Lower lobe of right lung (tissue), 2 donors: ENCODE measurements around the gene ZNF586. TPM values are rescaled to one million over a fixed set of nuclear protein-coding genes. Genes with fewer than 3 reads are reported as not detected.
A peak's percentile ranks its signal among the peaks of the same experiment; 100 is the strongest.
"Not testable (repeated sequence)": the region's sequence is repeated elsewhere in the genome, so short reads cannot be mapped to it uniquely, and the experiment has no call there.

Experiments
- ATAC-seq, 2 donors: fragments of 200-7000 bp; cut with Tn5 transposase; one replicate each; pipeline ENCODE4 v1.9.1; 2020 to 2022; ENCODE audit warnings: mild to moderate bottlenecking in 2 of 2, moderate library complexity in 2 of 2
- DNase-seq: peaks from one replicate; pipeline ENCODE4 v3.0.0-alpha.2; 2020
- H3K27ac ChIP-seq: fragments of 200-600 bp; one replicate; pipeline ENCODE4 v1.8.0; 2022
- H3K27me3 ChIP-seq: fragments of 200-600 bp; one replicate; pipeline ENCODE4 v1.8.0; 2022; ENCODE audit warnings: low read depth
- H3K36me3 ChIP-seq: fragments of 200-600 bp; one replicate; pipeline ENCODE4 v1.8.0; 2022; ENCODE audit warnings: mild to moderate bottlenecking
- H3K4me1 ChIP-seq: fragments of 200-600 bp; one replicate; pipeline ENCODE4 v1.8.0; 2022
- H3K4me3 ChIP-seq: fragments of 200-600 bp; one replicate; pipeline ENCODE4 v1.8.0; 2022; ENCODE audit warnings: mild to moderate bottlenecking
- H3K9me3 ChIP-seq: fragments of 200-600 bp; one replicate; pipeline ENCODE4 v1.8.0; 2022
- CTCF ChIP-seq: fragments of 200-600 bp; IDR thresholded peaks from one replicate; pipeline ENCODE4 v1.8.0; 2022; ENCODE audit warnings: antibody characterized with exemption, mild to moderate bottlenecking
- intact Hi-C: fragments of 100-400 bp; cut with DNase I; formaldehyde crosslinking; loops from one replicate; pipeline ENCODE4 v1.11.0; 2022
- total RNA-seq: library from RNA; stranded (reverse); fragmentation: NEBNext Ultra II Directional; extraction: Animal tissue kit (Norgen Biotek cat#: 25700); gene quantifications from one replicate; pipeline ENCODE4 v1.2.1, GENCODE V29; 2021
- donor health status: DM: no; HTN: yes; CAD: no; lungs with severe emphysema.

The ZNF586 gene
- total RNA-seq, 1 donor from 2014 or later = 21.8 TPM

- no peaks in the 10 kb centered on the region for H3K36me3 ChIP-seq
- no peaks in the 10 kb centered on the region for H3K27me3 ChIP-seq
- DNase-seq (no peak), ATAC-seq (no peak)
- TF ChIP-seq CTCF = no peak
- H3K4me1 ChIP-seq = peaks cover 9% of the 10 kb centered on the region
- intact Hi-C loops = no loop called here
- no peaks in the 10 kb centered on the region for H3K9me3 ChIP-seq
- H3K27ac ChIP-seq = peak overlapping the region; percentile 87
- peak overlapping the region; percentile 98 for H3K4me3 ChIP-seq
Measured at GRCh38 chr19:57820599-57820998, 51.1 kb downstream of the ZNF586 start.

GRCh38 chr19:57821095-57821494 is 51.6 kb downstream of the ZNF586 start:
- H3K4me1 ChIP-seq, H3K4me3 ChIP-seq, H3K27ac ChIP-seq, intact Hi-C loops, H3K9me3 ChIP-seq, ATAC-seq, H3K27me3 ChIP-seq, H3K36me3 ChIP-seq, DNase-seq: not testable (repeated sequence)

GRCh38 chr19:57821501-57821900 is 52.0 kb downstream of the ZNF586 start:
- H3K36me3 ChIP-seq, DNase-seq, ATAC-seq, H3K9me3 ChIP-seq, H3K27me3 ChIP-seq, intact Hi-C loops, H3K4me3 ChIP-seq, H3K4me1 ChIP-seq, H3K27ac ChIP-seq: not testable (repeated sequence)

GRCh38 chr19:57823155-57823554 is 53.7 kb downstream of the ZNF586 start:
- H3K27me3 ChIP-seq, H3K9me3 ChIP-seq, intact Hi-C loops, H3K27ac ChIP-seq, H3K4me1 ChIP-seq, ATAC-seq, H3K4me3 ChIP-seq, H3K36me3 ChIP-seq, DNase-seq: not testable (repeated sequence)

GRCh38 chr19:57823608-57824007 is 54.1 kb downstream of the ZNF586 start:
- DNase-seq, H3K27me3 ChIP-seq, H3K4me3 ChIP-seq, intact Hi-C loops, H3K36me3 ChIP-seq, H3K27ac ChIP-seq, ATAC-seq, H3K4me1 ChIP-seq, H3K9me3 ChIP-seq: not testable (repeated sequence)

- no peaks in the 10 kb centered on the region for H3K9me3 ChIP-seq
- no peaks in the 10 kb centered on the region for H3K36me3 ChIP-seq
- intact Hi-C loops = no loop called here
- no peak for DNase-seq
- H3K27ac ChIP-seq = no peak overlapping the region
- no peaks in the 10 kb centered on the region for H3K27me3 ChIP-seq
- peaks cover 4% of the 10 kb centered on the region for H3K4me1 ChIP-seq
- no peak for ATAC-seq
- TF ChIP-seq CTCF = no peak
- no peak overlapping the region for H3K4me3 ChIP-seq
Measured at GRCh38 chr19:57825511-57825910, 56.0 kb downstream of the ZNF586 start.

- Histone ChIP-seq H3K4me1 (no peaks in the 10 kb centered on the region), H3K27me3 (no peaks in the 10 kb centered on the region), H3K4me3 (no peak overlapping the region), H3K9me3 (no peaks in the 10 kb centered on the region), H3K27ac (no peak overlapping the region), H3K36me3 (no peaks in the 10 kb centered on the region)
- no peak for ATAC-seq
- TF ChIP-seq CTCF = no peak
- DNase-seq = no peak
- intact Hi-C loops = no loop called here
Measured at GRCh38 chr19:57829316-57829715, 59.8 kb downstream of the ZNF586 start.

- H3K27ac ChIP-seq = peak within 1 kb of the TSS; percentile 41
- no peaks in the 10 kb centered on the region for H3K9me3 ChIP-seq
- H3K4me3 ChIP-seq = peak within 1 kb of the TSS; percentile 54
- H3K27me3 ChIP-seq = no peaks in the 10 kb centered on the region
- no peaks in the 10 kb centered on the region for H3K4me1 ChIP-seq
- intact Hi-C loops = no loop called here
- H3K36me3 ChIP-seq = no peaks in the 10 kb centered on the region
- DNase-seq (peak; percentile 67), ATAC-seq (peak; percentile 81 to 88)
- TF ChIP-seq CTCF = peak; percentile 33
Measured at GRCh38 chr19:57830071-57830602, 60.7 kb downstream of the ZNF586 start, which contains the start of gene ZNF587B. ZNF587B (plus strand) TSS chr19:57830299; CDS start chr19:57830529, 230 bp downstream.
